ENCODE results near the gene CACNA1B. TPM values are rescaled to one million over a fixed set of nuclear protein-coding genes. Genes with fewer than 3 reads are reported as not detected.
A peak's percentile ranks its signal among the peaks of the same experiment; 100 is the strongest.
"Not testable (repeated sequence)": the region's sequence is repeated elsewhere in the genome, so short reads cannot be mapped to it uniquely, and the experiment has no call there.

The CACNA1B gene
- total RNA-seq, 2 donors from 2014 or later: 0.02 to 0.07 TPM

DNA sequence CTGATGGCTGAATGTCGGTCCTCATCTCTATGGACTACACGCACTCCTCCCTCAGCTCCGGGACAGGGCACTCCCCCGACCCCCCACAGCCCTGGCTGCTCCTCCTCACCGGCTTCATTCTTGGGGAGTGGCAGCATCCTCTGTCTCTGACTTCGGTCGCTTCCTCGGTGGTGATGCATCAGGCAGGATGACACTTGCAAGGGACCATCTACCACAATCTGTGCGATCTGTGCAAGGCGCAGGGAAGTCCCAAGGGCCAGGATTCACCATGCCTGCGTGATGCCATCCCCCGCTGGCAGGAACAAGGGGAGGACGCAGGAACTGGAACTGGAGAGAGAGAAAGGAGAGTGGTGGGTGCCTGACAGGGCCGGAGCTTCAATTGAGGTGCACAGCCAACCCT, 2.2 kb upstream of the CACNA1B start:
- peaks cover 4% of the 10 kb centered on the region for H3K4me1 Mint-ChIP-seq (ENCODE audit: low read depth)

DNA sequence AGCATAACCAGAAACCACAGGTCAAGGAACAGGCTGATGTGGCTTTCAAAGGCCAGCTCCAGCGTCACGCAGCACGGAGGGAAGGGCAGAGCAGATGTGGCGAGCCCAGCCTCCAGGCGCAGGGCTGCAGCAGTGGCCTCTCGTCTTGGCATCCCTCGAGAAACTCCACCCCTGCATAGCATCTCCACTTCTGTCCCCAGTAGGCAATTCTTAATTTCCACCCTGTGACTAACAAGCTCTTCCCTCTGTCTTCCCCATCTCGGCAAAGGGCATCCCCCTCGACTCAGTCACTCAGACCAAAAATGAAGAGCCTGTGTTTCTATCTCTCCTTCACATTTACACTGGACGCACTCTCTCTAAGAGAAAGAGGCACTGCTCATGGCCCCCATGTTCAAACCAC, 1.7 kb upstream of the CACNA1B start:
- Mint-ChIP-seq H3K27me3 (ENCODE audit: low read depth) (peaks cover 20% of the 10 kb centered on the region), H3K9me3 (peaks cover 0 to 1% of the 10 kb centered on the region in 2 donors), H3K4me1 (ENCODE audit: low read depth) (peaks cover 4% of the 10 kb centered on the region), H3K36me3 (ENCODE audit: insufficient read depth in 2 of 2) (peaks cover 1 to 2% of the 10 kb centered on the region in 2 donors), H3K27ac (no peak overlapping the region), H3K4me3 (no peak overlapping the region)
- ATAC-seq (replicated peaks in 1 of 2): no peak
- no peak for DNase-seq

More for the DNA sequence above, 2.2 kb upstream of the CACNA1B start:
- DNase-seq (no peak), ATAC-seq (replicated peaks in 1 of 2) (no peak)
- Mint-ChIP-seq H3K9me3 (peaks cover 0 to 1% of the 10 kb centered on the region in 2 donors), H3K4me3 (no peak overlapping the region), H3K27me3 (ENCODE audit: low read depth) (peaks cover 20% of the 10 kb centered on the region), H3K27ac (no peak overlapping the region), H3K36me3 (ENCODE audit: insufficient read depth in 2 of 2) (peaks cover 1 to 2% of the 10 kb centered on the region in 2 donors)

GRCh38 chr9:137876269-137876668, 1.3 kb upstream of the CACNA1B start:
- Mint-ChIP-seq H3K27ac (no peak overlapping the region), H3K36me3 (ENCODE audit: insufficient read depth in 2 of 2) (peaks cover 1 to 2% of the 10 kb centered on the region in 2 donors), H3K4me3 (peak overlapping the region; percentile 21 to 59), H3K4me1 (ENCODE audit: low read depth) (peaks cover 4% of the 10 kb centered on the region), H3K27me3 (ENCODE audit: low read depth) (peaks cover 20% of the 10 kb centered on the region), H3K9me3 (peaks cover 0 to 1% of the 10 kb centered on the region in 2 donors)
- DNase-seq (no peak), ATAC-seq (replicated peaks in 1 of 2) (no peak)

GRCh38 chr9:137876781-137877386, 698 bp upstream of the CACNA1B start:
- Mint-ChIP-seq H3K9me3 (peaks cover 0 to 1% of the 10 kb centered on the region in 2 donors), H3K27ac (no peak overlapping the region), H3K4me1 (ENCODE audit: low read depth) (peaks cover 4% of the 10 kb centered on the region), H3K27me3 (ENCODE audit: low read depth) (peaks cover 20% of the 10 kb centered on the region), H3K36me3 (ENCODE audit: insufficient read depth in 2 of 2) (peaks cover 1 to 2% of the 10 kb centered on the region in 2 donors), H3K4me3 (peak overlapping the region in 1 of 2 donors; percentile 37)
- no peak for DNase-seq
- ATAC-seq (replicated peaks in 1 of 2): no peak

GRCh38 chr9:137878146-137878941, 762 bp downstream of the CACNA1B start:
- Mint-ChIP-seq H3K4me3 (peak overlapping the region in 1 of 2 donors; percentile 15), H3K4me1 (ENCODE audit: low read depth) (peaks cover 4% of the 10 kb centered on the region), H3K27me3 (ENCODE audit: low read depth) (peaks cover 20% of the 10 kb centered on the region), H3K9me3 (peaks cover 0 to 1% of the 10 kb centered on the region in 2 donors), H3K36me3 (ENCODE audit: insufficient read depth in 2 of 2) (peaks cover 1 to 2% of the 10 kb centered on the region in 2 donors), H3K27ac (no peak overlapping the region)
- ATAC-seq (replicated peaks in 1 of 2): peak; percentile 60 to 68
- peak; percentile 45 to 52 for DNase-seq

DNA sequence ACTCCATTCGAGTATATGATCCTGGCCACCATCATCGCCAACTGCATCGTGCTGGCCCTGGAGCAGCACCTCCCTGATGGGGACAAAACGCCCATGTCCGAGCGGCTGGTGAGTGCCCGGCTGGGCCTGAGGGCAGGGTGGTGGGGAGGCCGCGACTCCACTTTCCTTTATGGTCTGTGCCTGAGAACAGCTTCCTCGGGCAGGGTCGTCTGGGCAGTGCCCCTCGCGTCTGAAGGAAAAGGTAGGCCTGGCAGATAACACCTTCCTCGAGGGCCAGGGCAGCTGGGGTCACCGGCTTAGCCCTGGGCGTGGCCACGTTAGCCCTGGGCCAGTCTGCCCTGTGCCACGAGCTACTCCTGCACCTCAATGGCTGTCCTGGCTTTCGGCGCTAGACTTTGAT, 1.5 kb downstream of the CACNA1B start:
- peaks cover 4% of the 10 kb centered on the region for H3K4me1 Mint-ChIP-seq (ENCODE audit: low read depth)
- peak overlapping the region in 1 of 2 donors; percentile 48 for H3K4me3 Mint-ChIP-seq
- DNase-seq (no peak), ATAC-seq (replicated peaks in 1 of 2) (no peak)
- peaks cover 1 to 2% of the 10 kb centered on the region in 2 donors for H3K36me3 Mint-ChIP-seq (ENCODE audit: insufficient read depth in 2 of 2)
- peaks cover 0 to 1% of the 10 kb centered on the region in 2 donors for H3K9me3 Mint-ChIP-seq
- peaks cover 20% of the 10 kb centered on the region for H3K27me3 Mint-ChIP-seq (ENCODE audit: low read depth)
- no peak overlapping the region for H3K27ac Mint-ChIP-seq

- no peak for ATAC-seq (replicated peaks in 1 of 2)
- H3K27ac Mint-ChIP-seq: no peak overlapping the region
- H3K36me3 Mint-ChIP-seq (ENCODE audit: insufficient read depth in 2 of 2): peaks cover 1 to 2% of the 10 kb centered on the region in 2 donors
- no peak for DNase-seq
- peaks cover 20% of the 10 kb centered on the region for H3K27me3 Mint-ChIP-seq (ENCODE audit: low read depth)
- peaks cover 0 to 1% of the 10 kb centered on the region in 2 donors for H3K9me3 Mint-ChIP-seq
- H3K4me1 Mint-ChIP-seq (ENCODE audit: low read depth): peaks cover 4% of the 10 kb centered on the region
- peak overlapping the region in 1 of 2 donors; percentile 48 for H3K4me3 Mint-ChIP-seq
Measured at GRCh38 chr9:137879566-137880150, 2.1 kb downstream of the CACNA1B start.

- Mint-ChIP-seq H3K27me3 (ENCODE audit: low read depth) (peaks cover 15% of the 10 kb centered on the region), H3K4me1 (ENCODE audit: low read depth) (peaks cover 4% of the 10 kb centered on the region), H3K4me3 (no peak overlapping the region), H3K27ac (no peak overlapping the region), H3K36me3 (ENCODE audit: insufficient read depth in 2 of 2) (peaks cover 1 to 2% of the 10 kb centered on the region in 2 donors), H3K9me3 (peaks cover 0 to 1% of the 10 kb centered on the region in 2 donors)
- no peak for ATAC-seq (replicated peaks in 1 of 2)
- no peak for DNase-seq
Measured at GRCh38 chr9:137880160-137880975, 2.8 kb downstream of the CACNA1B start.

DNA sequence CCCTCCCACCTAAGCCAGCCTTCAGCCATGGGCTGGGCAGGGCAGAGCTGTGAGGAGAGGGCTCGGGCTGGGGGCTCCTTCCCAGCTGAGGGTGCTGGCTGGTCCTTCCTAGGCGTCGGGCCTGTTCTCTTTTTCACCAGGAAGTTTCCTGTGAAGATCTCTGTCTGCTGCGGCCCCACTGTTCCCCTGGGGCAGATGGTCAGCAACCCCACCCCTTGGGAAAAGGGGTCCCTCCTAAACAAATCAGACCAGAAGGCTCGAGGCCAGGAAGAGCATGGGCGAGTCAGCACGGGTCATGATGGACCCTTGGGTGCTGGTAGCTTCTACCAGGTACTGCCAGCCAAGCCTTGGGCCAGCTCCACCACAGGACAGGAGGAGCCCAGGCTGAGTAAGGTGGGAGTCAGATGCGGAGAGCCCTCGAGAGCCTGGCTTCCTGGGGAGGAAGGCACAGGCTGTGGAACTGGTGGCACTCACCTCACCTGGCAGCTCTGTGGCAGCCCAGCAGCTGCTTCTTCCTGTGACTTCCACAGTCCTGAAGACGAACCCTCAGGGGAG, 3.5 kb downstream of the CACNA1B start:
- H3K36me3 Mint-ChIP-seq (ENCODE audit: insufficient read depth in 2 of 2): peaks cover 1 to 2% of the 10 kb centered on the region in 2 donors
- no peak overlapping the region for H3K4me3 Mint-ChIP-seq
- DNase-seq (no peak), ATAC-seq (replicated peaks in 1 of 2) (no peak)
- H3K4me1 Mint-ChIP-seq (ENCODE audit: low read depth): peaks cover 3% of the 10 kb centered on the region
- H3K27me3 Mint-ChIP-seq (ENCODE audit: low read depth): peaks cover 8% of the 10 kb centered on the region
- H3K27ac Mint-ChIP-seq: no peak overlapping the region
- H3K9me3 Mint-ChIP-seq: peaks cover 0 to 1% of the 10 kb centered on the region in 2 donors

- Mint-ChIP-seq H3K4me1 (ENCODE audit: low read depth) (no peaks in the 10 kb centered on the region), H3K9me3 (no peaks in the 10 kb centered on the region), H3K36me3 (ENCODE audit: insufficient read depth in 2 of 2) (no peaks in the 10 kb centered on the region), H3K4me3 (no peak overlapping the region), H3K27me3 (ENCODE audit: low read depth) (peaks cover under 1% of the 10 kb centered on the region), H3K27ac (no peak overlapping the region)
- DNase-seq: no peak
- ATAC-seq (replicated peaks in 1 of 2): no peak
Measured at GRCh38 chr9:137881591-137882505, 4.3 kb downstream of the CACNA1B start.

GRCh38 chr9:137882506-137882821, 4.9 kb downstream of the CACNA1B start:
- no peak for ATAC-seq (replicated peaks in 1 of 2)
- H3K27me3 Mint-ChIP-seq (ENCODE audit: low read depth): no peaks in the 10 kb centered on the region
- no peaks in the 10 kb centered on the region for H3K36me3 Mint-ChIP-seq (ENCODE audit: insufficient read depth in 2 of 2)
- H3K27ac Mint-ChIP-seq: no peak overlapping the region
- DNase-seq: no peak
- no peaks in the 10 kb centered on the region for H3K9me3 Mint-ChIP-seq
- no peaks in the 10 kb centered on the region for H3K4me1 Mint-ChIP-seq (ENCODE audit: low read depth)
- no peak overlapping the region for H3K4me3 Mint-ChIP-seq

DNA sequence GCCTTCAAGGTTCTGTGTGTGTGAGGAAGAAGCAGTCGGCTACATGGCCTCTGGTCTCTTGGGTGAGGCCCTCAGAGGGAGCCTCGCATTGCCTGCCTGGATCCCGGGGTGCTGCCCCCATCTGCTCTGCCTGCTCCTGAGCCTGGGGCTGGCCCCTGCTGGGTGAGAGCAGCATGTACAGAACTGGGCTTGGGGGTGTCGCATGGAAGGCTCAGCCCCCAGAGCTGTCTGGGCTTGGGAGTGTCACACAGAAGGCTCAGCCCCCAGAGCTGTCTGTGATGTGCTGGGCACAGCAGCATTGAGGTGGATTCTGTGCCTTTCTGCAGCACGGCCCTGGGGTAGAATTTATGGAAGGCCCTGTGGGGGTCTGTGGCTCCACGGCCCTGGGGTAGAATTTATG, 6.4 kb downstream of the CACNA1B start:
- not testable (repeated sequence) for H3K27ac Mint-ChIP-seq; H3K27me3 Mint-ChIP-seq (ENCODE audit: low read depth); DNase-seq; H3K9me3 Mint-ChIP-seq; ATAC-seq (replicated peaks in 1 of 2); H3K4me3 Mint-ChIP-seq; H3K36me3 Mint-ChIP-seq (ENCODE audit: insufficient read depth in 2 of 2); H3K4me1 Mint-ChIP-seq (ENCODE audit: low read depth)

Measured in activated T-cell treated with anti-CD3 and anti-CD28 coated beads, Interleukin-2, amount 50 U/mL, for 72 hours (primary cell).